AG09319 (cell line): ENCODE results near the gene NEU4.
"Not testable (repeated sequence)": the region's sequence is repeated elsewhere in the genome, so short reads cannot be mapped to it uniquely, and the experiment has no call there.

Experiments
- DNase-seq: peaks from one replicate; pipeline ENCODE4 v3.0.0-alpha.2; 2010; ENCODE audit warnings: low read depth; ENCODE audit errors: extremely low read depth
- CTCF ChIP-seq: IDR thresholded peaks from 2 replicates; pipeline ENCODE4 v1.5.1; 2011; ENCODE audit warnings: low read depth, mild to moderate bottlenecking, inconsistent platforms, low read length, moderate library complexity

Gene NEU4

GRCh38 chr2:241815477-241816430, 6.8 kb downstream of the NEU4 start:
- TF ChIP-seq CTCF = no peak
- no peak for DNase-seq

GRCh38 chr2:241816431-241817121, 7.6 kb downstream of the NEU4 start:
- TF ChIP-seq CTCF = no peak
- no peak for DNase-seq

- DNase-seq = no peak
- TF ChIP-seq CTCF = no peak
These were observed 8.3 kb downstream of the NEU4 start for GRCh38 chr2:241817126-241817820.

- DNase-seq = not testable (repeated sequence)
These were observed 8.8 kb downstream of the NEU4 start for GRCh38 chr2:241817821-241818215.

- TF ChIP-seq CTCF = no peak
- no peak for DNase-seq
These were observed 9.4 kb downstream of the NEU4 start for GRCh38 chr2:241818229-241818942.

GRCh38 chr2:241818943-241819270, 9.9 kb downstream of the NEU4 start:
- no peak for DNase-seq
- no peak for TF ChIP-seq CTCF

- not testable (repeated sequence) for DNase-seq
These were observed 11.1 kb downstream of the NEU4 start for GRCh38 chr2:241819947-241820624.
